NCI-H1436 treated with DMSO at 0.1 percent for 48 hours (cell line): ENCODE results near the gene FRK.

ENCODE experiments used
- DNase-seq: peaks from one replicate; lab custom pipeline; 2025; lab: John Stamatoyannopoulos, UW

Gene FRK

DNA sequence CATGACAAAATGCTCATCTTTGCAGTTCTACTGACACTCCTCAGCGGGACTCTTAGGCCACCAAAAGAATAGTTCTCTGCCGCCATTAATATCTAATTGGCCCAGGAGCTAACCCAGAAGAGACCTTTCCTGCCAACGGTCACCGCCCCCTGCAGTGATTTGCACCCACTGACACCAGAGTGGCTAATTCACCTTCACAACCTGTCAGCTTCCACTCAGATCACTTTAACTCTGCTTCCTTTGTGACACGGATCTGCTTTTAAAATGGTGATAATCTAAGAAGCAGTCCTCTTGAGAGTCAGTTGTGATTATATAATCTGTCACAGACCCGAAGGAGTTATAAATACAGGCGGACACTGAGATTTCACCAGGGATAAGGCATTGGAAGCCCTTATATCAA, 172.8 kb downstream of the FRK start:
- DNase-seq: no peak

DNA sequence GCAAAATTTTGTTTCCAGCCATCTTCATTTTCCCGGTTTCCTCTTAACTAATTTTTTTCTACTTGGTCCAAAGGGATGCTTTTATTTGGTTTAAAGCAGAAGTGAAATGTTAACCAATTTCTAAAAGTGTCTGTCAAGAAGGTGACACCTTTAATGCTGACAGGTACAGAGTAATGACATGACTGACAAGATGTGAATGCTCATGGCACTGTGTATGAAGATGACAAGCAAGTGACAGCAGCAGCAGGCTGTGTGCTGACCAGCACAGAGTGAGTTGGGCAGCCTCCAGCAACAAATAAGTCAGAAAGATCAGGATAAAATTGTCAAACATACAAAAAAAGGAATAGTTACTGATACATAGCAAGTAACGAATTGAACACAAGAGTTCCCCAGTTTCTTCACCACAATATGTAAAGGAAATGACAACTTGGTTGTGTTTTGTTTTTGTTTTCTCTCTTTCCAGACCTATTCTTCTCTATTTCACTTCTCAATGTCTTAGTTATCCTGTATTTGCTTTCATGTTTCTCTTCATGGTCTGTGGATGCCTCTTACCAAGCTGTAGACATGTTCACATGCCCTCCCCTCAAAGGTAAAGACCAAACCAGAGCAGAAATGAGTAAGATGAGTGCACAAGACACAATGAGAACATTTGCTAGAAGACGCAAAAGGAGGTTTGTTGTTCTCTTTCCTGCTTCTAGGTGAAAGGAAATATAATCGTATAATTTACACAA, 174.9 kb downstream of the FRK start:
- DNase-seq: no peak

DNA sequence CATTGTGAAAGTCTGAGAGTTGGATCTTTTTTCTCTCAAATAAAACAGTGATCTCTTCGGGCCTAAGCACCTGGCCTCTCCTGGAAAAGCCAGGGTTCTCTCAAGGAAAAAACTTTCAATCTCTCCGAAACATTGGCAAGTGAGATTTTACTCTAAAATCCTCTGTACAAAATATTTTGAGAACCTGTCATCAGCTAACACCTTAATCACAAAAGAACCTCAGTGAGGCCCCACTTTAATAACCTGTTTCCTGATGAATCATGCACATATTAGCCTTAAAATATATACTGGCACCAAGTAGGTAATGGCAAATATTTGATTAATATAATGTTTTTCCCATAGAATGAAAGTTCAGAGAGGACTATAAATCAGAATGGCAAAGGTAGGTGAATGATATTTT, 177.9 kb downstream of the FRK start:
- no peak for DNase-seq

DNA sequence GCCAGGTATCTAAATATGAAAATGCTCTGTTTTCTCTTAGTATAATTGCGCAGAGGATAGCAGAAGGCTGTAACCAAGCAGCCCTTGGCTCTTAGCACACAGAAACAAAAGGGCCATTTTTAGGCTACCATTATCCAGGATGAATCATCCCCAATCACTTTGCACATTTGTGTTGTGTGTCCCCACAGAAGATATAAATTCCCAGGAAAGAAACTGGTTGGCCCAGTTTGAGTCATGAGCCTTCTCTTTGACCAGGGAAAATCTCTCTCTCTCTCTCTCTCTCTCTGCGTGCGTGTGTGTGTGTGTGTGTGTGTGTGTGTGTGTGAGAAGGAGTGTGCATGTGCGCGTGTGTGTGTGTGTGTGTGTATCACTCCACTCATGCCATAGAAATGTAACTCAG, 178.5 kb downstream of the FRK start:
- DNase-seq: no peak
